Retinal pigment epithelial cell (primary cell): ENCODE results near the gene WDR20.

Experiments used
- DNase-seq: peaks from one replicate; pipeline ENCODE4 v3.0.0-alpha.2; 2010; ENCODE audit warnings: low read depth
- H3K4me3 ChIP-seq: 2 replicates; pipeline ENCODE4 v1.5.1; 2011; ENCODE audit warnings: mild to moderate bottlenecking, low read length, control low read depth, moderate library complexity
- CTCF ChIP-seq: conservative IDR thresholded peaks from 2 replicates; pipeline ENCODE4 v1.5.1; 2011; ENCODE audit warnings: low read depth, low read length, control low read depth, inconsistent platforms

WDR20 gene

DNA sequence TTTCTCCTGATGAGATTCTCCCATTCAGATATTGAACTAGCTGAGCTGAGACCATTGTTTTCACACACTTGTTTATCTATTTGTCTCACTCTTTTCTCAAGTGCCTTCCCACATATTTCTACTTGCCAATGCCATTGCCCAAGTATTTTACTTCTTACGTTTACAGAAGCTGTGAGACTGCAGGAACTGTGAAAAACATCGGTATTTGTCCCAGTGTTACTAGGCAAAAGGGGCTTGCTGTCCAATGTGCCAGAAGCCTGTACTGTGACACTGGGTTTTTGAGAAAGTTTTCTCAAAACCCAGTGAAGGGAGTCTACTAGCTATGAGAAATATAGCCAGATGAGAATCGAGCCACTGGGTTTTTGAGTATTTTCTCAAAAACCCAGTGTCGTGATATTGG is 37.5 kb downstream of the WDR20 start:
- no peak for DNase-seq
- no peak overlapping the region for H3K4me3 ChIP-seq
- no peak for TF ChIP-seq CTCF

GRCh38 chr14:102178806-102179205 is 39.1 kb downstream of the WDR20 start:
- DNase-seq: no peak
- TF ChIP-seq CTCF: no peak

DNA sequence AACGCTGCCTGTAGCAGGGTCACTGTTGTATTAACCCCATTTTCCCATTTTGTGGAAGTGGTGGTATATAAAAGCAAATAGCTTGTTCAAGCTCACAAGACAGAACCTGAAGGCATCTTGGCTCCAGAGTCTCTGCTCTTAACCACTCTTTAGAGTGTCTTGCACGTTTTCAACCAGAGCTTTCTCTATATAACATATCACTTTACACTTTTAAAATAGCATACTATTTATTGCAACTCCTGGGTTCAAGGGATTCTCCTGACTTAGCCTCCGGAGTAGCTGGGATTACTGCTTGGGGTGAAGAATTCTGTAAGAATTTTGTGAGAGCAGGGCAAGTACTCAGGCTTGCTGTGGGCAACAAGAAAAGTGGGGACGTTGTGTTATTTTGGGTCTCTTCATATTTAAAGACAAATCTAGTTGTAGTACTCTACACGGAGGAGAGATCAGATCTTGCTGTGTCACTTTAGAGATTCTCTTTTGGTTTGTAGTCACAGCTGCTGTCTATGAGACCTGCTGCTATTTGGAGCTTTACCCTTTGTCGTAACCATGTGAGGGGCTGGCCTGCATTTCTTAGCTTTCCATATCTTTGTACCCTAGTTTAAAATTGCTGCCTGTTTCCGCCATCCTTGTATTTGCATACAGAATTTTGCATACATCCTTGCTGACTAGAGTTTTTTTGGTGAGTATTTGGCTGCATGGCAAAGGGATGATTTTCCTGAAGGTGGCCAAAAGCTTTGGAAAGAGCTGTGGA is 40.7 kb downstream of the WDR20 start:
- TF ChIP-seq CTCF: no peak
- no peak for DNase-seq
- no peak overlapping the region for H3K4me3 ChIP-seq

More at GRCh38 chr14:102178806-102179205, 39.1 kb downstream of the WDR20 start:
- no peak overlapping the region for H3K4me3 ChIP-seq

DNA sequence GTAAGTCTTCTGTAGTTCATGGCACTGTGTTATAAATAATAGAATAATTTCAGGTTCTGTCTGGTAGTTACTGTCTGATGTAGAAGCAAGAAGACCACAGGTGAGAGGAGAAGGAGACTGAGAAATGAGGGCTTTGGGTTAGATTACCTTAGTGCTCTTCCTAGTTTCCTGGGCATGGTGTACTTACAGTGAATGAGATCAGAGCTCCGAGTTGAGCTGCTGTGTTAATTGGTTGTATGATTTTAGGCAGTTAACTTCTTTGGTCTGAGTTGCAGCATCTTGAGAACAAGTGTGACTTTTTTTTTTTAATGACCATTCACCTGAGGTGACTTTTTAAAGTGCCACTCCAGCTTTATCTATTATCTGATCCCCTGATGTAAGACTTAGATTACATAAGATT is 41.5 kb downstream of the WDR20 start:
- DNase-seq: no peak
- TF ChIP-seq CTCF: no peak
- H3K4me3 ChIP-seq: no peak overlapping the region

DNA sequence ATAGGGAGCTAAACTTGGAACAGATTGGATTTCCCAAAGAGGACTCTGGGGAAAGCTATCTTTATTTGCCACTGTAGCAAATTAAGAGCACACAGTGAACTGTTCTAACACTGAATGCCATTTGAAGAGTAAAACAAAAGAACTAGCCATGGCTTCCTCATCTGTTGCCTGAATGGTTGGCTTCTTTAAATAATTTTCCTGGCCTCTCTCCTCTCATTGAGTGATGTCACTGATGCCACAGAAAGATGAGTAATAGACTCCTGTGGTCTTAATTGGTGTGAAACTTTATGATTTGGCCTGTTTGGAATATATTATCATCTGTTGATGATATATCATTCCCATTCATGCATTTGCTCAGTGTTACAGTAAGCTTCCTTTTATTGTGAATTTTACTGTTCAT is 42.5 kb downstream of the WDR20 start:
- no peak for TF ChIP-seq CTCF
- no peak for DNase-seq
- no peak overlapping the region for H3K4me3 ChIP-seq

DNA sequence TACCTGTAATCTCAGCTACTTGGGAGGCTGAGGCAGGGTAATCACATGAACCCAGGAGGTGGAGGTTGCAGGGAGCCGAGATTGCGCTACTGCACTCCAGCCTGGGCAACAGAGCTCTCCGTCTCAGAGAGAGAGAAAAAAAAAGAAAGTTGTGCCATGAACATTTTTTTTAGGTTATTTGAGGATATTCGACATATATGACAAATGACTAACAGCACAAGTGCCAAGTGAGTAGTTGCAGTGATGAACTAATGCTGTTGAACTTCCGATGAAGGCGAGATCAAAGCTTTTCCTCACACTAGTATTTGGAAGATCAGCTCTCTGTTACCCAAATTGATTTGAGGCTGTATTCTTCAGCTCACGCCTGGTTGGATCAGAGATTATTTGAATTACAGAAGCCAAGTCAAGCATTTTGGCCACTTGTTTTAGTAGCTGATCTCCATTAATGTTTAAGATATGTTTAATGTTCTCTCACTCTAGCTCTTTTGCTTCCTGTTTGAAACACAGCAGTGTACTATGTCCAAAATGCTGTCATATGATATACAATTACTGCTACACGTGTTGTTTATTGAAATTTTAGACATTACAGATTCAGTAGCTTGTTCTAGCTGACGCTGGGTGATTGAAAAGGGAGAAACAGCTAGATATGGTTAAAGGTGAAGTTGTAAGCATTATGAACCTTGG is 43.4 kb downstream of the WDR20 start:
- no peak for TF ChIP-seq CTCF
- DNase-seq: no peak
- no peak overlapping the region for H3K4me3 ChIP-seq

- no peak for TF ChIP-seq CTCF
- no peak overlapping the region for H3K4me3 ChIP-seq
Observed at GRCh38 chr14:102183886-102184285, 44.2 kb downstream of the WDR20 start.

More at GRCh38 chr14:102183886-102184285, 44.2 kb downstream of the WDR20 start:
- no peak for DNase-seq
